Measurements from ENCODE around the gene FSTL3.

DNA sequence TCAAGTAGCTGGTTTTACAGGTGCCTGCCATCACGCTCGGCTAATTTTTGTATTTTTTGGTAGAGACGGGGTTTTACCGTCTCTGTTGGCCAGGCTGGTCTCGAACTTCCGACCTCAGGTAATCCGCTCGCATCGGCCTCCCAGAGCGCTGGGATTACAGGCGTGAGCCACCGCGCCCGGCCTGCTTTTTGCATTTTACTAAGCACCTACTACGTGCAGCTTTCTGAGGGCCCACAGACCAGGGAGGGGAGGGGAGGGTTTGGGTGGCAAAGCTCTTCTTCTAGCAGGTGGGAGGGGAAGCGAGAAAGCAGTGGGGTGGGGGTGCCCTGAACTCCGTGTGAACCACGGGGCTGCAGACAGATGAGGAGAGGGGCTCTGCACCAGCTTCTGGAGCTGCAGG, 47.5 kb downstream of the FSTL3 start:
- TF ChIP-seq CTCF (IDR thresholded peaks at IDR 0.05) = no peak
- TF ChIP-seq POLR2A (IDR thresholded peaks at IDR 0.05) = no peak
